EH (cell line): ENCODE results near the gene FAM3B.

Experiments used
- DNase-seq: peaks from one replicate; pipeline ENCODE4 v3.0.0-alpha.2; 2015; ENCODE audit warnings: low read depth

Gene FAM3B

DNA sequence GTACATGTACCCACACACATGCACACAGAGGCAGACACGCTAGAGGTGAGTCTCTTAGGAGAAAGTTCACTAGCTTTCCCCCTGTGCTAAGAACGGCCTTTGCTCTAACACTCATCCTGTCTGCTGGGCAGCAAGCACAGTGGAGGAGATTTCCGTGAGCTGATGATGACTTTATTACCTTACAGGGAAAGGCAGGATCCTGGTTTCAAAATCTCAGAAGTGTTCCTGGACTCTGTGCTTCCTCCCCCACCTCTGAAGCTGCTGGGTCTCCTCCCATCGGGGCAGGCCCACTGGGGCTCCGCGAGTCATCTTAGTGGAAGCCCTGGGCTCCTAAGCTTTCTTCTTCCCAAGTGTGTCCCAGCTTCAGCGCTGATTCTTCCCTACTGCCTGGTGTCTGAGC, 2.7 kb downstream of the FAM3B start:
- no peak for DNase-seq

DNA sequence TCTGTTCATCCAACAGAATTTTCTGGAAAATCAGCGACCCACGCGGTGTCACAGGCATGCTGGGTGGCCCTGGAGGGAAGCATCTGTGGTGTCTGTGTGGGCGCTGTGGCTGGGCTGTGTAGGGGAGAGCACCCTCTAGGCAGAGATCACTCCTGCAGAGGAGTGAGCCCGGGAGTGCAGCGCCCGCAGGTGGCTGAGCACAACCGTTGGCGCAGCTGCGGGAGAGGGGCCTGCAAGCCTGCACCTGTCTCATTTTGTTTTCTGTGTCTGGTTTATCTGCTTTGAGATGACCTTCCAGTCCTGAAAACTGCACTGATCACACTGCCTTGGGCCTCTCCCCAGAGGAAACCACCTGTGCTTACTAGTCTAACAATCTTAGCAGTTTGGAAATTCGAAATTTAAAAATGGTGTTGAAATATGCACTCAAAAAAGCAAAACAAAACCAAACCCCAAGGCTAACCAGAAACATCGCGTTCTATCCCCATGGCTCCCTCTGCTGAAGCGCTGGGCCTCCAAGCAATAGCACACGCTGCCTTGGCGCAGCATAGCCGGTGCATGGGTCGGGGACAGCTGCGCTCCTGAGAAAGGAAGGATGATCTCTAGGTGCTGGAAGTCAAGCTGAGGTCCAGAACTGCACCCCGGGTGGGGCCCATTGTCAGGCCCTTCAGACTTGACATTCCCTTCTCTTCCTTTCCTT, 4.8 kb downstream of the FAM3B start:
- DNase-seq, result no peak

DNA sequence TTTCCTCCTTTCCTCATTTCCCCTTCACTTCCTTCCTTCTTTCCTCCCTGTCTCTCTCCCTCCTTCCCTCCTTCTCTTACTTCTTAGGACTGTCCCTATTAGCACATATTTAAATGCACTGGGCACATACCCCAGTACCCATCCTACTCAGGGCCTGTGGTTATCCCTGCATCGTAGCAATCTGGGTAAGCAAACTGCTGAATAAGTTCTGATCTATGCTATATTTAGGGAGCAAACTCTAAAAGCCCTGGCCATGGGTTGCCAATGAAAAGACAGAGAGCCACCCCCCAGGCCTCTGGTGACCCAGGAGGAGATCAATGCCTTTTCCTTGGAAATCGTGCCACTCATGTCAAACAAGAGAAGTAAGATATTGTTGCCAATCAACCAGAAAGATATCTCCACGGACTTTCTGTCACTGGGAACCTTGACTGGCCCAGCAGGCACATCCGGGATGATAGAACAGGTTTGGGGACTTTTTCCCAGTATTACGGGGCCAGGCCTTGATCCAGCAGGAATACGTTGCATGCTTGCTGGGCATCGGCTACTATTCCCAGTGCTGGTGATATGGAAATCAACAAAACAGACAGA, 5.4 kb downstream of the FAM3B start:
- no peak for DNase-seq

DNA sequence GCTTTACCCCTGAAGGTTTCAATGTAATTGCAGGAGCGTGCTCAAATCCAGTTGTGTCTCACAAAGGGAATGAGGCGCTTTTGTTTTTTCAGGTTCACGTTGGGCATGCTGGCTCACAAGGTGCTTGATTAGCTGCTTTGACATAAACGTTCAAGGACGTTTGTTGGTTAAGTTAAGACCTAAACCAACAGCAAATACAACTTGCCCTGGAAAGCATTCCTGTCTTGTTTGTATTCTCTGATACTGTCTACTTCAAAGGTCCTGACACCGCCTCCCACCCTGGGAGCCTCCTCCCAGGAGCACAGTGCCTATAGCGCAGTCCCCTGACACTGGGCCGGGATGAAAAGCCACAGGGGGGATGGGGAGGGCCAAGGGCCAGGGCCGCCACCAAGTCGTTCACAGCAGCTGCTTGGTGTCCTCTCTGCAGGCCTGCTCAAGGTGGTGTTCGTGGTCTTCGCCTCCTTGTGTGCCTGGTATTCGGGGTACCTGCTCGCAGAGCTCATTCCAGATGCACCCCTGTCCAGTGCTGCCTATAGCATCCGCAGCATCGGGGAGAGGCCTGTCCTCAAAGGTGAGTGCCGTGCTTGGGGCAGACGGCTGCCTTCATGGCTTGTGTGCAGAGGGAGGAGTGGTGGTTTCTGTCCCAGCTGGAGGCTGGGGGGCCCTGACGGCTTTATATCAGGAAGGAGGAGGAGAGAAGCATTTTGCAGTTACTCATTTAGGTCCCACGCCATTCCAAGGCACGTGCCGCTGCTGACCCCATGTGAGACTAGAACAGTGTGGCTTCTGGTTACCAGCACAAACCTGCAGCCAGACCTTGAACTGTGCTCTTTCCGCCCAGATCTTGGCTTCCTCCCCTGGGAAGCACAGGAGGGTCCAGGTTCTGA, 6.1 kb downstream of the FAM3B start:
- DNase-seq, result no peak

DNA sequence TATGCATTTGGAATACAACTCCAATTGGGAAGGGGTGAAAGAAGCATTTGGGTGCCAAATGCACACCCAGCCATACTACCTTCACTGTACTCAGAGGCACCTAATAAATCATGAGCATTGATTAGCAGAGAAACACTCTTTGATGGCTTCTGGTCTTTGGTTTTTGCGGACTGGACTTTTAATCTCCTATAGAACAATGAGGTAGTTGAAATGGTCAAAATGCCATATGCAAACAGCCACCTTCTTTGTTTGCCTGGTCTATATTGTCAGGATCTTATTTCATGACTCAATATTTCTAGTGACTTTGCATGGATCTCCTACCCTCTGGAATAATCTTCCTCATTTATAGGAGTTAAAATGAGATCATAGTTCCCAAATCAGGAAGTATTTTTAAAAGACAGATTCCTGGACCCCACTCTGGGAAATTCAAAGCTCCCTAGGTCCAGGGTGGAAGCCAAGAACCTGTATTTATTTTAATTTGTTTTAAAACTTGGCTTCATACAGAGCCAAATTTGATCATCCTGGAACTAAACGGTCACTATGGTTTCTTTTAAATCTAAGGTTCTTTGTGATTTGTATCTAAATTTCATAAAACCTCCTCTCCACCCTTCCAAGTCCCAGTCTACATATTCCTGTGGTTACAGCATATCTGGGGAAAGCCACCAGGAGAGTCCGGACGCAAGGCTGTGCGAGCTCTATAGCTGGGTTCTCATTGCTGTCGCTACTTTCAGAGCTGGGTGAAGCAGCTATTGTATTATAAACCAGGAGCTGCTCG, 8.7 kb downstream of the FAM3B start:
- no peak for DNase-seq

DNA sequence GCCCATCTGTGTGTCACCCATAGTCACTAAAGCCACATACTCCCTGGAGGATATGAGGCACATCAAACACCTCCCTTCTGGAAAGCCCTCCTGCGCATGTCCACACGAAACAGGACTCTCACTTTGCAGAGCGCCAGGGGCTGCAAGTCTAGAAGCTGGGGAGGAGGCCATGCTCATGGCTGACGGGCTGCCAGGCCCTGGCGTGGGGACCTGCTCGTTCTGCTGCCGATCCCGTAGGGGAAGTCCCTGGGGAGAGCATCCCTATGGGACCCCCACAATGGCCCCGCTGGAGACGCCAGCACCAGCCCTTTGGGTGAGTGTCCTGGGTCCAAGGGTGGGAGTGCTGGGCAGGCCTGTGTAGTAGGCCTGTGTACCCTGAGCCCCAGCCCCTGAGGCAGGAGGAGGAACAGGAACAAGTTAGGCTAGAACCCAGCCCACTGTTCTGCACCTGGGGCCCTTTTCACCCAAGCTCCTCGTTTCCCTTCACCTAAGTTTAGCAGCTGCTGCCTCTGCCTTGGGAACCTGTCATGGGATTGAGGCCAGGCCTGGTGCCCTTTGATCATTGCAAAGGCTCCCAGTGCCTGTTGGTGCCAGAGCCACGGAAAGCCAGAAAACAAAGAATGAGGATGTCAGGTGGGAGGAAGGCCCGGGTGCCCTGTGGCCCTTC, 9.9 kb downstream of the FAM3B start:
- no peak for DNase-seq

DNA sequence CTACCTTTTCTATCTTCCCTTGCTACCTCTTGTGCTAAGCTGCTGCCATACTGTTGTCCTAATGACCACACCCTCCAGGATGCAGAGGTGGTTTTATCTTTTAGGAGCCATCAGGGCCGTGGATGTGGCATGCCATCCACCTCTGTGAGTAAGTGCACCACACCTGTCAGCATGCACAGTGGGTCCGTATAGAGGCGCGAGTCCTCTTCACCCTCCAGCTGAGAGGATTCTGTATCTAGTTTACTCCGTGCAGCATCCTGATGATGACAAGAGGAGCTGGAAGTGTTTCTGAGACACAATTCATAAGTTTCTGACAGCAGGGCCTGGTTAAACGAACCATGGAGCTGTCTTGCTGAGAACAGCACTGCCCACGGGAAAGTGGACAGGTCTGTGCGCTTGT, 11.2 kb downstream of the FAM3B start:
- no peak for DNase-seq

DNA sequence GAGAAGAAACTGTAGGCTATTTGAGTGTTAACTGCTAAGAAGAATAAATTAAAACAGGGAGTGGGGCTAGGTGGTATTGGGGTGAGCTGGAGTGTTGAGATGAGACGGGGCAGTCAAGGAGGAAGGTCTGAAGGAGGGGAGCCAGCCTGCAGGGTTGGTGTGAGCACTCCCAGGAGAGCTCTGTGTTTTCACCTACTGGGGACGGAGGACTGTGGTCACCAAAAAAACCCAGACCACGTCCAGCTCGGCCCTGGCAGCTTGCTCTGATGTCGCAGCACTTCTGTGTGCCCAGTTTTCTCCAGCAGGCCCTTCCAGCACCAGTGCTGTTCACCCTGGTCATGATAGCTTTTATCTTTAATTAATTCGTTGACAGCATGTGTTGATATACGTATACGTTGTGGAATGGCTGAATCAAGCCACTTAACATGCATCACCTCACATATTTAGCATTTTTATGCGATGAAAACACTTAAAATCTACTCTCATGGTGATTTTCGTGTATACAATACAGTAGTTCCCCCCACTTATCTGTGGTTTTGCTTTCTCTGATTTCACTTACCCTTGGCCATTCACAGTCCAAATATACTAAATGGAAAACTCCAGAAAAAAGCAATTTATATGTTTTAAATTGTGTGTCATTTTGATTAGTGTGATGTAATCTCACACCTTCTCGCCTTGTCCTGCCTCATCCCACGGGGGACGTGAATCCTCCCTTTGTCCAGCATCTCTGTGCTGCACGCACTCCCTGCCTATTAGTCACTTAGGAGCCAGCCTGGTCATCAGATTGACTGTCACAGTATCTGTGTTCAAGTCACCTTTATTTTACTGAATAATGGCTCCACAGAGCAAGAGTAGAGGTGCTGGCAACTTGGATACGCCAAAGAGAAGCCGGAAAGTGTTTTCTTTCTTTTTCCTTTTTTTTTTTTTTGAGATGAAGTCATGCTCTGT, 12.3 kb downstream of the FAM3B start:
- DNase-seq, result peak; percentile 3

DNA sequence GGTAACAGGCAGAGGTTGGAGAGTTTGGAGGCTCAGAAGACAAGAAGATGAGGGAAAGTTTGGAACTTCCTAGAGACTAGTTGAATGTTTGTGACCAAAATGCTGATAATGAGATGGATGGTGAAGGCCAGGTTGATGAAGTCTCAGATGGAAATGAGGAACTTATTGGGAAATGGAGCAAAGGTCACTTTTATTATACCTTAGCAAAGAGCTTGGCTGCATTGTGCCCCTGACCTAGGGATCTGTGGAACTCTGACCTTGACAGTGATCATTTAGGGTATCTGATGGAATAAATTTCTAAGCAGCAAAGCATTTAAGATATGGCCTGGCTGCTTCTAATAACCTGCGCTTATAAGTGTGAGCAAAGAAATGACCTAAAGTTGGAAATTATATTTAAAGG, 17.2 kb downstream of the FAM3B start:
- DNase-seq, result no peak

DNA sequence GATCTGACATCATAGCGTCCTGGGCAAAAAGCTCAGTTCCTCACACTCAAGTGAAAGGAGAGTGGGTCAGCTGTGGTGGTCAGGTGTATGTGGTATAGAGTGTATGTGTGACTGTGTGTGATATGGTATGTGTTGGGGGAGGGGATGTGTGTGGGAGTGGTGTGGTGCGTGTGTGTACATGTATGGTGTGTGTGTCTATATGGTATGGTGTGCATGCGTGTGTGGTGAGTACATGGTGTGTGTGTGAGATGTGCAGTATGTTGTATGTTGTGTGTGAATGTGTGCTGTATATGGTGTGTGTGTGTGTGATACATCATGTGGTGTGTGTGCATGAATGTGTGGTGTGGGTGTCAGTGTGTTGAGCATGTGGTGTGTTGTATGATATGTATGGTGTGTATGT, 20.9 kb downstream of the FAM3B start:
- DNase-seq, result no peak

DNA sequence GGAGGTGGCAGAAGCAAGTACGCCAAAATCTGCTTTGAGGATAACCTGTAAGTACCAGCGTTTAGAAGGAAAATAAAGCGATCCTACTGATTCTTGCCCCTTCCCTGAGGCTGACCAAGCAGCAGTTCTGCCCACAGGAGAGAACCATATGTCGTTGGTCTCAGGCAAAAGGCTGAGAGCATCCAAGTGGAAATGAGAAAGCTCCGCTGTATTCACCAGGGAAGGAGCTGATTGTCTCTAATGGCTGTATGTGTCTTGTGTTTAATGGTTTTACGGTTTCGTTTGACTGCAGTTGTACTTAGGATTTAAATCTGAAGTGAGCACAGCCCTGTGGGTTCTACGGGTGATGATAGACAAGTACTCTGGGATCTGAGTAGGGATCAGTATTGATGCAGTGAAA, 21.9 kb downstream of the FAM3B start:
- DNase-seq, result no peak

DNA sequence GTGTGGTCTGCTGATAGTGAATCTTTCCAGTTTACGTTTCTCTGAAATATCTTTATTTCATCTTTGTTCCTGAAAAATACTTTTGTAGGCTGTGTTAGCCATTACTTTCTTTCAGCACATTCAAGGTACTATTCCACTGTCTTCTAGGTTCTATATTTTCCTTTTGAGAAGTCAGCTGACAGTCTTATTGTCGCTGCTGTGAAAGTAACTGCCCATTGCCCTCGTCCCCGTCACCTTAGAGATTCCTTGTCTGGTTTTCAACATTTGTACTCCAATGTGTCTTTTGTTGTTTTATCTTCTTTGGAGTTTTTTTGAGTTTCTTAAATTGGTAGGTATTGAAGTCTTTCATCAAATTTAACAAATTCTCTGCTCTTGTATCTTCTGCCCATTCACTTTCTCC, 25.4 kb downstream of the FAM3B start:
- no peak for DNase-seq

DNA sequence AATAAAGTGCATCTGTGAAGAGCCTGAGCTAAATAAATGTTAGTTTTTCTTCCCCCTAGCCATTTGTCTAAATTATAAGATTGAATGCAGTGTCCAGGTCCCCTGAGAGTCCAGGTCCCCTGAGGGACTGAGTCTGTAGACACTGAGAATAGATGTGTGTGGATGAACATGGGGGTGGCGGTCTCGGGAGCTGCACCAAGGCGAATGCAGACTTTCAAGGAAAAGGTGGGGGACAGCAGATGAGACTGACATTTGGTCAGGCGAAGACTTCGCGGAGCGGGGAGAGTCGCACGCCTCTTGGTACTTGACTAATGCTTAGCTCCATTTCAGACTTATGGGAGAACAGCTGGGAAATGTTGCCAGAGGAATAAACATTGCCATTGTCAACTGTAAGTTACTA, 27.5 kb downstream of the FAM3B start:
- no peak for DNase-seq

DNA sequence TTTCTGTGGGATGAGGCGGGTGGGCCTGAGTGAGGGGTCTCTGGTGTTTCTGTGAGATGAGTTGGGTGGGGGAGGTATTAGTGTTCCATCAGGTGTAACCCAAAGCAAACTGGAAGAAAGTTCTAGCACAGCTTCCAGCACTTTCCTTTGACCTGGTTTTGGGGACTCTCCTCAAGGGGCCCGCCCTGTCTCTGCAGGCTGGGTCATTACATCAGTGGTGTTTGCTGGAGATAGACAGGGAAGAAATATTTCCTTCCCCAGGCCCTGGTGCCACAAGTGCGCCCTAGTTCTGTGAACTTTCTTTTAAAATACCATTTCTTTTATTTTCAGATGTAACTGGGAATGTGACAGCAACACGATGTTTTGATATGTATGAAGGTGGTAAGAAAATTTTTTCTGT, 28.8 kb downstream of the FAM3B start:
- no peak for DNase-seq

DNA sequence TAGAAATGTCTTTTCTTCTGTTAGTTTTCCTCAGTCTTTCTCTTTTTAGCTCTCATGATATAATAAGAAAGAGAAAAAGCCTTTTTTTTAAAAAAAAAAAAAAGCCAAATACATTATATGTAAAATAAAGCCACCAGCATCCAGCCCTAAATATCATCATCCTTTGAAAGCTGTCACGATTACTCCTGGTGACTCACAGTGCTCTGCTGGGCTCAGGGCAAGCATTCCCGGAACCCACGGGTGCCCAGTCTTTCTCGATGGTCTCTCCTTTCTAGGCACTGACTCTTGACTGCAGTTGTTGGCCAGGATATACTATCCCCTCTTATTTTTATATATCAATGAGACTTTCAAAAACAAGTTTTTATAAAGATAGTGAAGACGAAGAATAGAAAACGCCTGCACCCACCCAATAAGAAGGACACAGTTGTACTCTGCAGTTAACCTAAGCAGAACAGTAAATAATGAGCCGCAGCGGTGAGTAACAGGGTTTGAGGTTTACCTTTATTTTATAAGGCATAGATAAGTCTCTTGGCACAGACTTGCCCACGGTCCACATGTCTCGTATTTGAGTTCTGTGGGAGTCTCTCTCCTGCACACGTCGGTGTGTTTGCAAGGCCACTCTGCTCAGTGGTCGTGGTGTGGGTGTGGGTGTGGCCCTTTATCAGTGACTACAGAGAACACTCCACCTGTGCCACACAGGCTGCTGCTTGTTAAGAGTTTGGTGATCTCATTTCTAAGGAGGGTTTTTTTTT, 29.5 kb downstream of the FAM3B start:
- DNase-seq, result no peak

DNA sequence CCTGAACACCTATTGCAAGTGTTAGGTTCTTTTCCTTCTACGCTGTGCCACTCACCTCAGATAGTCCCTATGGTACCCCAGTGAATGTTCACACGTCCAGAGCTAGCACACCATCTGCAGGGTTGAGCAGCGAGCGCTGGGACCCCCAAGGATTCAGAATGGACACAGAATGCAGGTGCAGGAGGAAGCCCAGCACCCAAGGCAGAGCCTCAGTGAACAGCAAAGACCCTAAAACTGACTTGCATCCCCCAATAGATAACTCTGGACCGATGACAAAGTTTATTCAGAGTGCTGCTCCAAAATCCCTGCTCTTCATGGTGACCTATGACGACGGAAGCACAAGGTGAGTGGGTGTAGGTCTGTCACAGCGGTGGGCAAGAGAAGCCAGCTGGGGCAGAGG, 30.2 kb downstream of the FAM3B start:
- DNase-seq, result no peak

DNA sequence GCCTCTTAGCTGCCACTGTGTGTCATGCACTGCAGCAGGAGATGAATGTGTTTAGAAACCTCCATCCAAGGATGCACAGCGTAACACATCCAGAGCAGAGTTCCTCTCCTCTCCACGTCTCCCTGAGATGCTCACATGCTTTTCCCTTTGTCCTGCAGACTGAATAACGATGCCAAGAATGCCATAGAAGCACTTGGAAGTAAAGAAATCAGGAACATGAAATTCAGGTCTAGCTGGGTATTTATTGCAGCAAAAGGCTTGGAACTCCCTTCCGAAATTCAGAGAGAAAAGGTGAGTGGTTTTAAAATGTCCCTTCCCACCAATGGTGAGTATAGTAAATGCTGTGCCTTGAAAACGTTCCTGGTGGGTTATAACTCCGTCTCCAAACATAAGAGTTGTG, 31.8 kb downstream of the FAM3B start:
- DNase-seq, result no peak

DNA sequence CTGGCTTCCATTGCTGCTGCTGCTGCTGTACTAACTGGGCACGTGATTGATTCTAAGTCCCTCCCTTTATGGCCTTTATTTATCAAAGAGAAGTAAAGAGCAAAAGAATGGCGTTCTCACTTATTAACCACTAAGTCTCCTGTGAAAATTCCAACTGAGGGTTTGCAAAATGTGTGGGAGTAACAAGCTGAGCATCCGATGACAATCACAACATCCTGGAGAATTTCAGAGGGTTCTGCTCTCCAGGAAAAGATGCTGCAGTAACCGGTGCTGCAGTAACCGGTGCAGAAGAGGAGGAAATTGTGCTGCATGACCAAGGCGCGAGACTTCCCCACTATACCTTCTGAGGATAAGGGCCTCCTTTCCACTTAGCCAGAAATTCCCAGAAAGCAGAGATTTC, 32.5 kb downstream of the FAM3B start:
- no peak for DNase-seq

DNA sequence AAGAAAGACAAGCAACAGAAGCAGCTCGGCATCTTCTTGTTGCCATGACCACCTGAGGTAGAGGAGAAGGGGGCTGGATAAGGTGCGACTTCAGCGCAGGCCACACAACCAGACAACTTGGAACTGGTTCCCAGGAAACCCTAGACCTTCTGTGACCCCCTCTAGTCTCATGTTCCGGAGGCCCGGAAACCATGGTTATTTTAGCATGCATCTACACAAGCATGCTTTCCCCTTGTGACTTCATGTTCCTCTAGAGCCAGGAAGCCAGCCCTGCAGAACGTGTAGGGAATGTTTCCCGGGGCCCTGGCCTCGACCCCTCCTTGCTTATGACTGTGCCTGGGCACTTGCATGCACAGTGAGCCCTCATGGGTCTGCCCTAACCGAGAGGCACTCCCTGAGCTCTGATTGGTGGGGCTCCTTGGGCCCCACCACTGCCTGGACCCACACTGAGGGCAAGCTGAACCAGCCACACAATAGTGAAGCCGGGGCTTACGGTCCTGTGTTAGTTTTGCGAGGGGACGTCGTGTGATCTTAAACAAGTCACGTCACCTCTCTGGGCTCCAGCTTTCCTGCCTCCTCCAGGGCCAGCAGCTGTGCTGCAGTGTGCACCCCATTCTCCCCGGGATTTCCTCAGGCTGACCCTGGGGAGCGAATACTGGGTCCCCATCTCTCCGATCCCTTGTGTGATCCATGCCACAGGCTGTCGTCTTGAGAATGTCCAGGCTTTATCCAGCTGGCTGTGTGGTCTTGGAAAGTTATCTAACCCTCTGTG, 33.2 kb downstream of the FAM3B start:
- no peak for DNase-seq
